Type B pancreatic cell (in vitro differentiated cells): Measurements from ENCODE around the gene JAG2. TPM values are rescaled to one million over a fixed set of nuclear protein-coding genes. Genes with fewer than 3 reads are reported as not detected.

ENCODE experiments used
- DNase-seq: peaks from one replicate; pipeline ENCODE4 v3.0.0; 2021; ENCODE audit warnings: mixed read lengths; ENCODE audit not compliant: unreplicated experiment; ENCODE audit errors: extremely low spot score
- H3K27ac Mint-ChIP-seq: 2 replicates; pipeline ENCODE4 v1.8.0; 2021; ENCODE audit warnings: mild to moderate bottlenecking, mixed read lengths
- H3K27me3 Mint-ChIP-seq: 2 replicates; pipeline ENCODE4 v1.8.0; 2021; ENCODE audit warnings: mixed read lengths
- H3K36me3 Mint-ChIP-seq: 2 replicates; pipeline ENCODE4 v1.8.0; 2021; ENCODE audit warnings: mixed read lengths
- H3K4me1 Mint-ChIP-seq: one replicate; pipeline ENCODE4 v1.8.0; 2021; ENCODE audit warnings: mixed read lengths; ENCODE audit not compliant: unreplicated experiment
- H3K4me3 Mint-ChIP-seq: 2 replicates; pipeline ENCODE4 v1.8.0; 2021; ENCODE audit warnings: mild to moderate bottlenecking, mixed read lengths
- H3K9me3 Mint-ChIP-seq: 2 replicates; pipeline ENCODE4 v1.8.0; 2021; ENCODE audit warnings: mixed read lengths
- CTCF ChIP-seq: fragments of 200-600 bp; sonication (generic); conservative IDR thresholded peaks from 2 replicates; pipeline ENCODE4 v1.5.0; 2021; ENCODE audit warnings: antibody characterized with exemption, mild to moderate bottlenecking
- total RNA-seq: library from RNA; stranded (reverse); gene quantifications from 2 replicates; pipeline ENCODE4 v1.2.1, GENCODE V29; 2021; ENCODE audit warnings: low replicate concordance

JAG2 gene
- total RNA-seq, 1 donor from 2014 or later: 16.5 TPM

- Mint-ChIP-seq H3K9me3 (peaks cover 4% of the 10 kb centered on the region), H3K36me3 (no peaks in the 10 kb centered on the region), H3K4me1 (no peaks in the 10 kb centered on the region), H3K27me3 (no peaks in the 10 kb centered on the region), H3K27ac (no peak overlapping the region), H3K4me3 (no peak overlapping the region)
- no peak for TF ChIP-seq CTCF
- no peak for DNase-seq
These were observed 26.9 kb downstream of the JAG2 start for GRCh38 chr14:105141486-105142281.

GRCh38 chr14:105141026-105141425, 27.6 kb downstream of the JAG2 start:
- Mint-ChIP-seq H3K9me3 (peaks cover 4% of the 10 kb centered on the region), H3K36me3 (no peaks in the 10 kb centered on the region), H3K27ac (no peak overlapping the region), H3K27me3 (no peaks in the 10 kb centered on the region), H3K4me3 (no peak overlapping the region), H3K4me1 (no peaks in the 10 kb centered on the region)
- no peak for TF ChIP-seq CTCF
- no peak for DNase-seq

GRCh38 chr14:105140581-105140980, 28.0 kb downstream of the JAG2 start:
- TF ChIP-seq CTCF: no peak
- Mint-ChIP-seq H3K9me3 (peaks cover 4% of the 10 kb centered on the region), H3K4me1 (no peaks in the 10 kb centered on the region), H3K27me3 (no peaks in the 10 kb centered on the region), H3K36me3 (no peaks in the 10 kb centered on the region), H3K27ac (no peak overlapping the region), H3K4me3 (no peak overlapping the region)
- no peak for DNase-seq

GRCh38 chr14:105139831-105140239, 28.7 kb downstream of the JAG2 start:
- H3K4me3 Mint-ChIP-seq: no peak overlapping the region
- H3K27me3 Mint-ChIP-seq: no peaks in the 10 kb centered on the region
- DNase-seq: no peak
- TF ChIP-seq CTCF: no peak
- no peaks in the 10 kb centered on the region for H3K4me1 Mint-ChIP-seq
- peaks cover 4% of the 10 kb centered on the region for H3K9me3 Mint-ChIP-seq
- no peak overlapping the region for H3K27ac Mint-ChIP-seq
- H3K36me3 Mint-ChIP-seq: no peaks in the 10 kb centered on the region

GRCh38 chr14:105139212-105139825, 29.3 kb downstream of the JAG2 start:
- peaks cover 4% of the 10 kb centered on the region for H3K9me3 Mint-ChIP-seq

More at GRCh38 chr14:105139212-105139825, 29.3 kb downstream of the JAG2 start:
- Mint-ChIP-seq H3K4me3 (no peak overlapping the region), H3K27ac (no peak overlapping the region), H3K36me3 (no peaks in the 10 kb centered on the region), H3K4me1 (no peaks in the 10 kb centered on the region), H3K27me3 (no peaks in the 10 kb centered on the region)
- no peak for TF ChIP-seq CTCF
- no peak for DNase-seq
